Renal cortex interstitium (tissue), 15 donors: Measurements from ENCODE around the gene STX1A. TPM values are rescaled to one million over a fixed set of nuclear protein-coding genes. Genes with fewer than 3 reads are reported as not detected.

Experiments
- DNase-seq, 11 donors: peaks; one replicate each; pipeline ENCODE4 v3.0.0-alpha.2; 2013; ENCODE audit warnings: low read depth in 9 of 11, low spot score in 4 of 11; ENCODE audit errors: extremely low read depth in 1 of 11
- long read RNA-seq, 16 experiments: transcript quantifications; one replicate each; lab custom pipeline, GENCODE V29; 2026
- polyA plus RNA-seq, 3 donors: library from polyadenylated mRNA; unstranded; fragments of 120-200 nt; gene quantifications; one replicate each; pipeline ENCODE4 v1.2.1, GENCODE V29; 2013; ENCODE audit not compliant: insufficient read length in 3 of 3

The STX1A gene
- 10 to 100 TPM in 2 of 3 donors, 1 to 10 TPM in 1; 7.4 to 11.0 (median 10.5) TPM for polyA plus RNA-seq
- long read RNA-seq, donor 1, result 0 reads
- long read RNA-seq, donor 2, result 0 reads
- long read RNA-seq, donor 3, result 0 reads
- long read RNA-seq, donor 4, partial matches to known transcripts, result 0 of 2 reads
- long read RNA-seq, donor 4, other reads (novel, unspliced or antisense), result 0 of 2 reads
- long read RNA-seq, donor 5, result 0 reads
- long read RNA-seq, donor 6, result 0 reads
- long read RNA-seq, donor 7, partial matches to known transcripts, result 0 of 2 reads
- long read RNA-seq, donor 7, other reads (novel, unspliced or antisense), result 0 of 2 reads
- long read RNA-seq, donor 8, result 0 reads
- long read RNA-seq, donor 9, partial matches to known transcripts, result 0 of 1 reads
- long read RNA-seq, donor 9, other reads (novel, unspliced or antisense), result 0 of 1 reads
- long read RNA-seq, donor 10, result 0 reads
- long read RNA-seq, donor 11, result 0 reads
- long read RNA-seq, donor 12, result 0 reads
- long read RNA-seq, donor 13, result 0 reads
- long read RNA-seq, donor 14, result 0 reads
- long read RNA-seq, donor 15, result 0 reads
- long read RNA-seq, donor 16, partial matches to known transcripts, result 0 of 3 reads
- long read RNA-seq, donor 16, other reads (novel, unspliced or antisense), result 0 of 3 reads

DNA sequence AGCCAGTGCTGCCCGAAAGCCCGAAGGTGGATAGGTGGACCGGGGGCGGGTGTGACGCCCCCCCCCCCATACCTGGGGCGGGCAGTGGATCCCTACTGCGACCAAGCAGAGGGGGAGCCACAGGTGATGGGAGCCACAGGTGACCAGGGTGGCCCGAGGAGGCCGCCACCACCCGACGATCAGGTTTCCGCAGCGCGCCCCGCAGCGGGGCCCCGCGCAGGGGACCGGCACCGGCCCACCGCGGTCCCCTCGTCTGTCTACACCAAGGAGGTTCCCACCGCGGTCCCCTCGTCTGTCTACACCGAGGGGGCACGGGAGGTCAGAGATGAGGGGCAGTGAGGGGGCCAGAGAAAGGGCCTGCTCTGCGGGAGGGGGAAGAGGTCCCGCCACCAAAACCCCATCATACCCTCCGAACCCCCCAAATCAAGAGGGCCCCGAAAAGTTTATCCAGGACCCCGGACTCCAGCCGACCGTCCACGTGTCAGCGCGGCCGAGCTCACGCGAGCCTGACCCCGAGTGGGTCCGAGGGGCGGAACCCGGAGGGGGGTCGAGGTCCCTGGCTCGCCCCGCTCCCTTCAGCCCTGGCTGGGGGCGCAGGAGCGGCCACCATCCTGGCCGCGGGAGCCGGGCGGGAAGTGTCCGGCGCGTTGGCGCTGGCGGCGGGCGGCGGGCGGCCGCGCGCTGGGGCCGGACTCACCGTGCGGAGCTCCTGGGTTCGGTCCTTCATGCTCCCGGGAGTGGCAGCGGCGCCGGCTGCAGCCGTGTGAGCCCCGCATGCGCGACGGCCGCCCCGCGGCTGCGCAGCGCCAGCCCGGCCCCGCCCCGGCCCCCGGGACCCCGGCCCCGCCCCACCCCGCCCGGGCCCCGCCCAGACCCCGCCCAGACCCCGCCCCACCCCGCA is at the start of gene STX1A:
Gene STX1A (minus strand): TSS at position 765 of the 901 bp plus-strand sequence. CDS start 38 bp downstream, at position 727.
- DNase-seq, result no peak

DNA sequence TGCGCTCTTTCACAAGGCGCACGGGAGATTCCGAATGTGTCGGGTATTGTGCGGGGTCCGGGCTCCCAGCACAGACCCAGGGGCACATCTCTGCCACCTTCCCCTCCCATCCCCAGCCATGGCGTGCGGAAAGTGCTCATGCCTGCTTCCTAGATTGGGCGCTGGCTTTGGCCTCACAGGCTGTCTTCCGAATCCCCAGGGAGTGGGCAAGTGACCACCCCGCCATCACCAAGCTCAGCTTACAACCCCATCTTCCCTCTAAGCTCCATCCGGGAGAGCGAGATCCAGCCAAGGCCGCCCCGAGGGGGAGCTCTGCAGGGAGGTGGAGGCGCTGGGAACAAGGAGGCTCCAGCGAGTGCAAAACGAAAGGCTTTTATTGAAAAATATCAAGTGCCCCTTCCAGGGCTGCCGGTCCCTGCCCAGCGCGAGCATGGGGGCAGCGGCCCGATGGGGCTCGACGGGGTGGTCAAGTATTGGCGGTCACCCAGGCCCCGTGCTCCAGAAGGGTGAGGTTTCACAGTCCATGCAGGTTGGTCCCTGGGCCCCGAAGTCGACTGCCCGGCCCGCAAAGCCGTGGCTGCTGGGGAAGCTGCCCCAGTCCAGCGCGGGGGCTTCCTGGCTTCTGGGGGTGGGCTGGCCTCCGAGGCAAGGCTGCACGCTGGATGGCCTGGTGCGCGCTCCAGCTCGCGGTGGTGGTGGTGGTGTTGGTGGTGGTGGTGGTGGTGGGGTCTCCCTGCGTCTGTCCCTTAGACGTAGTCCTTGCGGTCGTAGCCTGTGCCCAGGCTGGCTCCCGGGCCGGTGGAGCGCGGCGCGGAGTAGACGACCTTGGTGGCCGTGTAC is 49.4 kb upstream of the STX1A start:
- DNase-seq, result no peak

DNA sequence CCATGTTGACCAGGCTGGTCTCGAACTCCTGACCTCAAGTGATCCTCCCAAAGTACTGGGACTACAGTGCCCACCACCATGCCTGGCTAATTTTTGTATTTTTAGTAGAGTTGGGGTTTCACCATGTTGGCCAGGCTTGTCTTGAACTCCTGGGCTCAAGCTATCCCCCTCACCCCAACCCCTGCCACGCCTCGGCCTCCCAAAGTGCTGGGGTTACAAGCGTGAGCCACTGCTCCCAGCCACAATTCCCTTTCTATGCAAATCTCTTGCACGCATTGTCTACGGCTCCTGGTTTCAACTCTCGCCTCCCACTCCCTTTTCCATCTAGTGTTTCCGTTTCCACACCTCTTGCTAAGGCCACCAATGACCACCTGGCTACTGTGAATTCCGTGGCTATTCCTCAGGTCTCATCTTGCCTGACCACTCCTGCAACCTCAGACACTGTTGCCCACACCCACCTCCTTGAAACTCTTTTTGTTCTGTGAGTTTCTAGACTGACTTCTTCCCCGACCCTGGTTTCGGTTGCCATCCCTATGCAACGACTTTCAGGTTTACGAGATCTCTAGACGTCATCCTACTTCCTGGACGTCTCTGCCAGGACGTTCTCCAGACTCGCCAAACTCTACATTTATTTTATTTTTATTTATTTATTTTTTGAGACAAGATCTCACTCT is 47.2 kb upstream of the STX1A start:
- no peak for DNase-seq

DNA sequence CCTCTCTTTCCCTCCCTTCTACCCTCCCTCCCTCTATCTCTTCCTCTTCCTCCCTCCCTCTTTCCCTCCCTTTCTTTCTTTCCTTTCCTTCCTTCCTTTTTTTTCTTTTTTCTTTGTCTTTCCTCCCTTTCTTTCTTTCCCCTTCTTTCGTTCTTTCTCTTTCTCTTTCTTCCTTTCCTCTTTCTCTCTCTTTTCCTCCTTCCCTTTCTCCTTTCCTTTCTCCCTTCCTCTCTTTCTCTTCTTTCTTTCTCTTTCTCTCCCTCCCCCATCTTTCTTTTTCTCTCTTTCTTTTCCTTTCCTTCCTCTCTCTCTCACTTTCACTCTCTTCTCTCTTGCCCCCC is 43.2 kb upstream of the STX1A start:
- DNase-seq, result no peak

DNA sequence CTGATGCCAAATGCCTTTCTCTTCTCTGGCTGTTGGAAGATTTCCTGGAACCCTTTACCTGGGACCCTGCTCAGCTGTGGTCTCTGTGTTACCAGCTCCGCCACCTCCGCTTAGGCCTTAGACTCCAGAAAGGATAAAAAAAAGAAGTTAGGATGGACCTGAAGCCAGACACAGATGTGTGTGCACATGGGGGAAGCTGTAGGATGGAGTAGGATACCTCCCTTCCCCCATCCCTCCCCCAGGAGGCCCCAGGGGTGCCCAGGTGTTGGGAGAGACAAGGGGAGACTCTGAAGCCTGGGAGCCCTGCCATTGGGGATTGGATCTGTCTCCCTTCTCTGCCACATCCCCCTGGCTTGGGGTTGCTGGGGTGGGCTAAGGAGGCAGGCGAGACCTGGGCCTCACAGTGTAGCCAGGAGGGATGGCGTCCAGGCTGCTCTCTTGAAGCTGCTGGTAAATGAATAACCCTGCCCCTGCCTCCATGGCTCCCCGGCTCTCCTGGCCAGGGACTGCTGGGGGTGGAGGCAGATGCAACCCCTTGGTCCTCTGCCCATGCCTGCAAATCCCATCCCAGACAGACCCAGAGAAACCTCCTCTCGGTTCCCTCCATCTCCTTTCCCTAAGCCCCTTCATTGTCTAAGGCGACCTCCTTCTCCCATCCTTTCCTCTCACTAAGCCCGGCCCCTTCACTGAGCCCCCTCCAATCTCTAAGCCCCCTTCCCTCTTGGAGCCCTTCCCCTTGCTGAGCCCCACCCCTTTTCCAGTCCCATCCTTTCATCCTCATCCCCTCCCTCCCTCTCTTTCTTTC is 42.6 kb upstream of the STX1A start:
- DNase-seq, result no peak

DNA sequence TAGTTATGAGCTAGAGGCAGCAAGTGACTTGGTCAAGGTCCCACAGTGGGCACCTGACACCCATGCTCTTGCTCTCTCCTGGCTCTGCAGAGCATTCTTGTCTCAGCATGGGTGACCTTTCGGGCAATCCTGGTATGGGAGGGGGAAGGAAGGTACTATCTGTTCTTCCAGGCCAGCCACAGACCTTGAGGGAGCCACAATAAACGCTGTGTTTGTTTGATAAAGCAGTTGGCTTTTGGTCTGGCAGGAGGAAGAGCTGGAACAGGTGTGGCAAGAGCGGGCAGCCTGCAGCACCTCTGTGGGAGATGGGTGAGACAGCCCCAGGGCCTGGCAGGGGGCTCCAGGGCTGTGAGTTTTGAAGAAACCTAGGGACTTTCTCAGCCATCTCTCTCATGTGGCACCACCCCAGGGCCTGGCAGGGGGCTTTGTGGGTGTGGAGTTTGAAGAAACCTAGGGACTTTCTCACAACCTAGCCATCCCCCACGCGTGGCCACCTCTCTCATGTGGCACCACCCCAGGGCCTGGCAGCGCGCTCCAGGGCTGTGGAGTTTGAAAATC is 39.2 kb upstream of the STX1A start:
- no peak for DNase-seq

DNA sequence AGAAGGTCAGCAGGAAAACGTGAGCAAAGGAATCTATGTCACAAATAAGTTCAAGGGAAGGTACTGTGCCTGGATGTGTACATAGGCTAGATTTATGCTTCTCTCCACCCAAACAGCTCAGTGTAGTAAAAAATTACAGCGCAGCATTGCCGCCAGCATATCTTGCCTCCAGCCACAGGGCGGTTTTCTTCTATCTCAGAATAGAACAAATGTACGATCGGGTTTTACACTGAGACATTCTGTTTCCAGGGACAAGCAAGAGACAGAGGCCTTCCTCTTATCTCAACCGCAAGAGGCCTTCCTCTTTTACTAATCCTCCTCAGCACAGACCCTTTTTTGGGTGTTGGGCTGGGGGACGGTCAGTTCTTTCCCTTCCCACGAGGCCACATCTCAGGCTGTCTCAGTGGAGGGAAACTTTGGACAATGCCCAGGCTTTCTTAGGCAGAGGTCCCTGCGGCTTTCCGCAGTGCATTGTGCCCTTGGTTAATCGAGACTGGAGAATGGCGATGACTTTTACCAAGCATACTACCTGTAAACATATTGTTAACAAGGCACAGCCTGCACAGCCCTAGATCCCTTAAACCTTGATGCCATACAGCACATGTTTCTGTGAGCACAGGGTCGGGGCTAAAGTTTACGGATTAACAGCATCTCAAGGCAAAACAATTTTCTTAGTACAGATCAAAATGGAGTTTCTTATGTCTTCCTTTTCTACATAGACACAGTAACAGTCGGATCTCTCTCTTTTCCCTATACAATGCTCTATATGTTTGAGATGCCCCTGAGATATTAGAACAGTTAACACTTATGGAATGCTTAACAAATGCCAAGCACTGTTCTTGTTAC is 30.7 kb upstream of the STX1A start:
- DNase-seq, result no peak

DNA sequence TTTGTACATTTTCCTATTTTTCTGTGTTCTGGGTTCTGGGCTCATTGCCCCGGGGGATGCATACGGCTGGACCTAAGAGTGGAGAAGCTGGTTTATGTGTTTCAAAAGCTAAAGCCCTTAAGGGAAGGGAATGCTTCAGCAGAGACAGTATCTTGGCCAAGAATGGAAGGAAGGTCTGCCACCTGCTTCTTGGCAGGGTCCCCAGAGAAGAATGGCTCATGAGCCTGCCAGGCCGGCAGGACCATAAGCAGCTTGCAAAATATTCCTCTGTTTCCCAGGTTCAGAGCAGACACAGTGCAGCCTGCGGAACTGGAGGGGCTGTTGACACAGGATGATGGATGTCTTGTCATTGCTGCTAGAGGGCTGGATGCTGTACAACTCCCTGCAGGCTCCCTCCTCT is 26.9 kb upstream of the STX1A start:
- no peak for DNase-seq

DNA sequence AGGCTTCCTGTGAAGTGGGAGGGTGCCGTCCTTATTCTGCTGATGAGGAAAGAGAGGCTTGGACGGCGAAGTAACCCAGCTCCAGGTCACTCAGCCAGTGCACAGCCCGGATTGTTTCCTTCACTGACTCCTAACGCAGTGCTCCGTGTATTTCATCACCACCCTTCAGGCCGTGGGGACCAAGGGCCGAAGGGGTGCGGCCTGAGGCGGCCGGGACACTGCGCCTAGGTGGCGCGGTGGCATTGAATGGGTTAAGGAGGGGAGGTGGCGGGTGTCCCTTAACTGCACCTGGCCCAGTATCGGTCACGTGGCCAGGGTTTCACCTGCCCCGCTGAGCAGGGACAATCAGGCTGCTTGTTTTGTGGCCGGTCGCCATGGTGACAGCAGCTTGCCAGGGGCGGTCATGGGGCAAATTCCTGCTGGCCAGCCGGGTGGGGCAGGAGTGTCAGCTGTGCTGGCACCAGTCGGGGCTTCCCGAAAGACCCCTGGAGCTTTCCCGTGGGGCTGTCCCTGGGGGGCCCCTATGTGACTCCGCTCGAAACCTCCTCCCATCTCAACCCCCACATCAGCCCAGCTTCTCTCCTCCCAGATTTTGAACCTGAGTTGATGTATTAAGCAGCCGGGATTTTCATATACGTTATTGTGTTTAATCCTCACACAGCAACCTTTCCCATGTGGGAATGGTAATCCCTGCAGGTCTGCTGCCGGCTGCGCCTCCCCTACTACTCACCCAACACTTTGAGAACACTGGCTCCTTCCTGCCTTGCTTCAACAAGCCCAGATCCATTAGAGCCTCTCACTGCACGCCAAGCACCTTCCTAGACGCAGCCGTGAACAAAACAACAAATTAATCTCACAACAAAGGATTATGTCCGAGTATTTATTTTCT is 23.5 kb upstream of the STX1A start:
- peak in 8 of 11 donors; percentile 84 to 95 (median 92) for DNase-seq

DNA sequence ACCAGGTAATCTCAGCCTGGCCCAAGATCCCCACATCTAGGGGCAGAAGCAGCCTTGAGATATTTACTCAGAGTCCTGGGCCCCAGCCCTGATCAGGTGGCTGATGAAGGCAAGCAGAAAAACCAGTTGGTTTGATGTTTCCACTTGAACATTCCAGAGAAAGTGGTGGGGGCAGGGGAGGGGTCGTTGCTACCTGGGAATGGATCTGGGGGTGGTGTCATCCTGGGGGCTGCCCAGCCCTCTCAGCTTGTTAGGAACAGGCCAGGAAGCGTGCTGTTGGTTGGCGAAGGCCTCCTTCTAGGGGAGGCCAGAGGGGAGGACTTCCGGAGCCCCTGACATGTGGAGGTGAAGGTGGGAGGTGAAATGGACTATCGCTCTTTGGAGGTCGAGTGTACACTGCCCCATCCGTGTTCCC is 22.9 kb upstream of the STX1A start:
- peak in 5 of 11 donors; percentile 53 to 82 (median 76) for DNase-seq

DNA sequence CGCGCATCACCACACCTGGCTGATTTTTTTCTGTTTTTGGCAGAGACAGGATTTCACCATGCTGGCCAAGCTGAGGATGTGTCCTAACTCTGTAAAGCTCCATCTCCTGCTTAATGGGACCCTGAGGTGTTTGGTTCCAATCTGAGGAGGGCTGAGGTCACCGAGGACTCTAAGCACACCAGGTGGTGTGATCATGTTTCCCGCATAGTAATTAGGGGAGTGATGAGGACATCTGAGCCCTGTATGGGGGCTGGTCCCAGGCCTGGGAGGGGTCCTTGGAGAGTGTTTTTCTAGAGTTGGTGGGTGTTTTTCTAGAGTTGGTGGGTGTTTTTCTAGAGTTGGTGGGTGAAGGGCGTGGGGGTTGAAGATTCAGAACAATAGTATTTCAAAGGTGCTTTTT is 22.1 kb upstream of the STX1A start:
- peak in 1 of 11 donors; percentile 64 for DNase-seq

DNA sequence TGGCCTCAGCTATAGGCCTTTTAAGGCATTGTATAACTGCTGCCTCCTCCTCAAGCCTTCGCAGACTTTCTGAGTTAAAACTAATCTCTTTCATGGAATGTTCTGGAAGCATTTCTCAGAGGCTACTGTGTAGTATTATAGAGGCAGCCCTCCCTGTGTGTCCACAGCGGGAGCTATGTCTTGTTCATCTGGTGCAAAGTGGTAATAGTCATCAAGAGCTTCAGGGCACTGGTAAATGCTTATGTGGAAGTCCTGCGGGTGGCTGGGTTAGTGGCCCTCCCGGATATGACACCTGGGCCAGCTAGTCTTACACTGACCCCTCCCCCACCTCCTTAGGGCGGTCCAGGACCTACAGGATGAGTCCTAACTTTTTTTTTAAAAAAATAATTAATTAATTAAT is 21.3 kb upstream of the STX1A start:
- no peak for DNase-seq

DNA sequence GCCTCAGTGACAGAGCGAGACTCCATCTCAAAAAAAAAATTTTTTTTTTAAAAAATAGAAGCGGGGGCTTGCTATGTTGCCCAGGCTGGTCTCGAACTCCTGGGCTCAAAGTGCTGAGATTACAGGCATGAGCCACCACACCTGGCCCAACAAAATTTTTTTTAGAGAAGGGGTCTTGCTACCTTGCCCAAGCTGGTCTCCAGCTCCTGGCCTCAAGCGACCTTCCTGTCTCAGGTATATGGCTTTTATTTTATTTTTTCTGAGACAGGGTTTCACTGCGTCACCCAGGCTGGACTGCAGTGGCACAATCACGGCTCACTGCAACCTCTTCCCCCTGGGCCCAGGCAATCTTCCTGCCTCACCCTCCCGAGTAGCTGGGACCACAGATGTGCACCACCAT is 20.7 kb upstream of the STX1A start:
- DNase-seq, result no peak

DNA sequence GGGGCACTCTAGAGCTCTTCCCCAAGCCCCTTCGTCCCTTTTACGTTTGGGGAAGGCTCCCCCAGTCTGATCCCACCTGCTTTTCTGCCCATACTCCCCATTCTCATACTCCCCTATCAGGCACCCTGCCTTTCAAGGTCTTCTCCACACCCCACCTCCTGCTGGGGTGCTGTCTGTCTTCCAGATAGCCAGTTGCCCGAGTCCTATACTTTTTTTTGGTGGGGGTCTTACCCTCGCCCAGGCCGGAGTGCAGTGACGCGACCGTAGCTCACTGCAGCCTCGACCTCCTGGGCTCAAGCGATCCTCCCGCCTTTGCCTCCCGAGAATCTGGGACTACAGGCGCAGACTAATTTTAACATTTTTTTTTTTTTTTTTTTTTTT is 19.9 kb upstream of the STX1A start:
- no peak for DNase-seq

DNA sequence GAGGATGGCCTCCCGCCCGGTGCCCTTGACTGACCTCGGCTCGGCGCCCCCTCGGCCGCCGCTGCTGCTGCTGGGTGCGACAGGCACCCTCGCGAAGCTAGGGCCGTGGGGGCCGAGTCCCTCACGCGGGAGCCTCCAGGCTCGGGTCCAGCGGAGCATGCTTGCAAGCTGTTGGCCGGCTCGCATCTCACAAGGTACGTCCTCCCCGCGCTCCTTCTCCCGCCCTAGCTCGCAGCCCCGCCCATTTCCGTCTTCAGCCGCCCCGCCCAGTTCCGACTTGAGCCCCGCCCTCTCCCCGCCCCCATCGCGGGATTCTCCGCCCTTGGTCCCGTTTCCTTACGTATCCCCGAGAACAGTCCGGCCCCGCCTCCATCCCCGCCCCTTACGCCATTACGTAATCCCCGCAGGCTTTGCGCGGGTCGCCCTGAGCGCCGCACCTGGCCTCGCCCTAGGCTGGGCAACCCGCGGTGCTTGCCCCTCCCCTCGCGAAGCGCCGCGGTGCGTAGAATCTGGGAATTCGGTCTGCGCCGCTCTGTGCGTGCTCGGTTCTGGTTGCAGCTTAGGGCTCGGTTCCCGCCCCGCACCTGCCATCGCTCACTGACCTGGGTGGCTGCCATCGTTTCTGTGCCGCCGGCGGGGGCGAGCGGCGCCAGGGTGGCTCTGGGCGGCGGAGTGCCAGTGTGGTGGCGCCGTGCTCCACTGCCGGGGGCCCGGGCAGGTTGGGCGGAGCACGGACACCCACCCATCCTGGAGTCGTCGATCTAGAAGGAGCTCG is 19.3 kb upstream of the STX1A start, which contains the start of gene ABHD11:
Gene ABHD11 (minus strand): TSS at position 191 of the 775 bp plus-strand sequence. CDS start 32 bp downstream, at position 159.
- DNase-seq, result peak; percentile 88 to 97 (median 93)
